Ishikawa (cell line): Measurements from ENCODE around the gene RELB.

Experiments used
- EP300 ChIP-seq: IDR thresholded peaks from 2 replicates; pipeline ENCODE4 v1.6.1; 2012; ENCODE audit warnings: borderline replicate concordance
- FOXM1 ChIP-seq: IDR thresholded peaks from 2 replicates; pipeline ENCODE4 v1.6.1; 2012; ENCODE audit warnings: low read depth, borderline replicate concordance
- TAF1 ChIP-seq: IDR thresholded peaks from 2 replicates; pipeline ENCODE4 v1.6.1; 2012; ENCODE audit warnings: low read depth, mild to moderate bottlenecking
- YY1 ChIP-seq: IDR thresholded peaks from 2 replicates; pipeline ENCODE4 v1.6.1; 2012; ENCODE audit warnings: low read depth
- TF ChIP-seq, protein P1 (sequence below): IDR thresholded peaks from 2 replicates; pipeline ENCODE4 v1.6.1; 2012; ENCODE audit warnings: low read depth, mild to moderate bottlenecking

DNA sequence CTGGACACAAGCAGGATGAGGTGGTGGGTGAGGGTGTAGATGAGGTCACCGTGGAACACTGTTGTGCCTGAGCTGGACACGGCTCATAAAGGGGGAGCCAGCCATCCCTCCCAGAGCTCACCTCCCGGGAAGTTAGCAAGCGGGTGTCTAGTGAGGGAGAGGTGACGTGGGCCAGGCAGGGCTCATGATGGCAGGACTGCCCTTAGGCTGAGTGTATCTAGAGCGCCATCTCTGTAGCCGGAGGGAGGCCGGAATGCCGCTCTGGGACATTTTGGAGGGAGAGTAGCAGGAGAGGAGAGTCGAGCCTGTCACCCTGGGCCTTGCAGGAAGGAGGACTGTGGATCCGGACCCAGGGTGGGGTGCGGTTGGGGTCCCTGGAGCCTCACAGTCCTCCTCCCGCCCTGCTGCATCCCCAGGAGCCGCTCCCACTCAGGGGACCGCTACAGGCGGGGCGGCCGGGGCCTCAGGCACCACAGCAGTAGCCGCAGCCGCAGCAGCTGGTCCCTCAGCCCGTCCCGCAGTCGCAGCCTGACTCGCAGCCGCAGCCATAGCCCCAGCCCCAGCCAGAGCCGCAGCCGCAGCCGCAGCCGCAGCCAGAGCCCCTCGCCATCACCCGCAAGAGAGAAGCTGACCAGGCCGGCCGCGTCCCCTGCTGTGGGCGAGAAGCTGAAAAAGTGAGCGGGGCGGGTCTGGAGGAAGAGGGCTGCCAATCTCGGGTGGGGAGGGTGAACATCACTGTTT is 65.8 kb downstream of the RELB start:
- TF ChIP-seq EP300 (no peak), FOXM1 (no peak), YY1 (no peak), TAF1 (no peak)
- TF ChIP-seq, protein P1, sequence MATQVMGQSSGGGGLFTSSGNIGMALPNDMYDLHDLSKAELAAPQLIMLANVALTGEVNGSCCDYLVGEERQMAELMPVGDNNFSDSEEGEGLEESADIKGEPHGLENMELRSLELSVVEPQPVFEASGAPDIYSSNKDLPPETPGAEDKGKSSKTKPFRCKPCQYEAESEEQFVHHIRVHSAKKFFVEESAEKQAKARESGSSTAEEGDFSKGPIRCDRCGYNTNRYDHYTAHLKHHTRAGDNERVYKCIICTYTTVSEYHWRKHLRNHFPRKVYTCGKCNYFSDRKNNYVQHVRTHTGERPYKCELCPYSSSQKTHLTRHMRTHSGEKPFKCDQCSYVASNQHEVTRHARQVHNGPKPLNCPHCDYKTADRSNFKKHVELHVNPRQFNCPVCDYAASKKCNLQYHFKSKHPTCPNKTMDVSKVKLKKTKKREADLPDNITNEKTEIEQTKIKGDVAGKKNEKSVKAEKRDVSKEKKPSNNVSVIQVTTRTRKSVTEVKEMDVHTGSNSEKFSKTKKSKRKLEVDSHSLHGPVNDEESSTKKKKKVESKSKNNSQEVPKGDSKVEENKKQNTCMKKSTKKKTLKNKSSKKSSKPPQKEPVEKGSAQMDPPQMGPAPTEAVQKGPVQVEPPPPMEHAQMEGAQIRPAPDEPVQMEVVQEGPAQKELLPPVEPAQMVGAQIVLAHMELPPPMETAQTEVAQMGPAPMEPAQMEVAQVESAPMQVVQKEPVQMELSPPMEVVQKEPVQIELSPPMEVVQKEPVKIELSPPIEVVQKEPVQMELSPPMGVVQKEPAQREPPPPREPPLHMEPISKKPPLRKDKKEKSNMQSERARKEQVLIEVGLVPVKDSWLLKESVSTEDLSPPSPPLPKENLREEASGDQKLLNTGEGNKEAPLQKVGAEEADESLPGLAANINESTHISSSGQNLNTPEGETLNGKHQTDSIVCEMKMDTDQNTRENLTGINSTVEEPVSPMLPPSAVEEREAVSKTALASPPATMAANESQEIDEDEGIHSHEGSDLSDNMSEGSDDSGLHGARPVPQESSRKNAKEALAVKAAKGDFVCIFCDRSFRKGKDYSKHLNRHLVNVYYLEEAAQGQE = no peak
